Non-pigmented ciliary epithelial cell (primary cell): ENCODE measurements around the gene WDR48.

Experiments used
- DNase-seq: peaks from one replicate; pipeline ENCODE4 v3.0.0-alpha.2; 2010; ENCODE audit warnings: low read depth

The WDR48 gene

GRCh38 chr3:39124876-39125840 is 73.3 kb downstream of the WDR48 start:
- no peak for DNase-seq

DNA sequence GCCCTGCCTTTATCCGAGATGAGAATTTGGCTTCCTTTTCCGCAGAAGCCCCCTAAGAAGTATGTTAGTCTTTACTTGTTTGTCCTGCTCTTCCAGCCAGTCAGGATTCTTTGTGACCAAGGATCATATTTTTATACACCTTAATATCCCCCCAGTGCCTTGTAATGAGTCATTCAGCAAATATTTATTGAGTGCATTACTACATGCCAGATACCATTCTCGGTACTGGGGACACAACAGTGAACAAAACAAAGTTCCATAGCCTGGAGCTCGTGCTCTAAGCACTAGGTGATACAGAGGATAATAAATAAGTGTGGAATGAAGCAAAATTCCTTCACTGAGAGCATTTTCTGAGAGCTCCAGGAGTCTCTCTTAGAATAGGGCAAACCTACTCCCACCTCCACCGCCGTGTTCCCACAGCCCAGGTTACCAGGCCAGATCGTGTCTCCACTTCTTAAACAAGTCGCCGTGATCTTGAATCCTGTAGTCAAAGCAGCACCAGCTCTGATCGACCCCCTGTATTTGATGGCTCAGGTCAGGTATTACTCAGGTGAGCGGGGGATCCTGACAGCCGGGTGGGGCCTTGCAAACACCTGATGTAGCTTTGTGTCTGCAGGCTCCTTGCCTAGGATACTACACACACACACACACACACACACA is 74.2 kb downstream of the WDR48 start:
- DNase-seq, result no peak

DNA sequence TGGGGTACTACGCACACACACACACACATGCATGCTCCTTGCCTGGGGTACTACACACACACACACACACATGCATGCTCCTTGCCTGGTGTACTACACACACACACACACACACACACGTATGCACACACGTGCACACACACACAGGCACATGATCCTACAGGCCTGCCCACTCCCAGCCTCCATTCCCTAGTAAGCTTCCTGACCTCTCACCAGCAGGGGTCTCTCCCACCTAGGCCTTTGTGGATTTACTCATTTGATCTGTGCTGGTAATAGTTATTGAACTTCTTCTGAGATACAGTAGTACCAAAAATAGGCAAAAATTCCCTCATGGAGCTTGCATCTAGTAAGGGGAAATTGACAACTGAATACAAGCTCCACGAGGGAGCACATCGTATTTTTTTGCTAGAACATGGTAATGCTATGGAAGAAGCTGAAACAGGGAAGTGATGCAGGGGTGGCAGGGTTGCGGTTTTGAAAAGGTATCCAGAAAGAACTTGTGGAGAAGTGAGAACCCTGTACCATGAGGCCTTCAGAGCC is 74.8 kb downstream of the WDR48 start:
- DNase-seq, result no peak

DNA sequence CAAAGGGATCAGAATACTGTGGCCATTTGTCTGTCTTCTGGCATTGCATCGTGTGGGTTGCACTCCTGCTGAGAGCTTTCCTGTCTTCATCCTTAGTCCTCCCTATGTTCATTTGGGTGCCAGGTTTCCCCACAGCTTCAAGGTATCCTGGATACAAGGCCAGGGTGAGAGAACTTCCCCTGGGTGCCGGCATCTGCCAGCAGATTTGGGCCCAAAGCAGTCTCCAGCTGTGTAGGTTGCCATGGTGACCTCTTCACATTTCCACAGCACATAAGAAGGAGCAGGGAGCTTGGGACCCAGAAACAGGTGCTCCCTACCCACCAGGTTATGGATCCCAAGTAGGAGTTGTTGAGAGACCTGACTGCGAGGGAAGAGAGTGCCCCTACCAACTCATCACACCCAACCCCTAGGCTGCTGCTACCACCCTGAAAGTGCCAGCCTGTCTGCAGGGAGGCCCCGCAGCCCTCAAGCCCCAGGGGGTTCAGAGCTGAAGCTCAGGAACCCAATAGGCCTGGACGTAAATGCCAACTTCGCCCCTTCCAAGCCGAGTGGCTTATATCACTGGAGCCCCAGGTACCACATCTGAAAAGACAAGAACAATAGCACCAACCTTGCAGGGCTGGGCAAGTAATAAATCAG is 75.6 kb downstream of the WDR48 start:
- DNase-seq, result no peak

DNA sequence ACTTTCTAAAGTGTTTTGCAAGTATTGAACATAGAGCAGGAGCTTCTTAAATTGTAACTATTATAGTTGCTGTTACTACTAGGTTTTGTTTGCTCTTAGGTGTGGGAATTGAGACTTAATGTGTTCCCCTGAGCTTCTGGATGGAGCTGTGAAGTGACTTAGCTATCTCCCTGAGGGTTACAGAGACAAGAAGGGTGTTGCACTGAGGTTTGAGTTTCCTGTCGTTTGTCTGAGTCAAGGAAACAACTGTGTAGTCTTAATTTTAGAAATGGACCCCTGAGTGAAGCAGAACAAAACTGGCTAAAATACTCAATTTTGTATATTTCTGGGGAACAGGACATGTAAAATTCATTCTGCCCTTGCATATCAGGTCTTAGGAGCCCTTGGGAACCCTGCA is 76.1 kb downstream of the WDR48 start:
- DNase-seq, result no peak

DNA sequence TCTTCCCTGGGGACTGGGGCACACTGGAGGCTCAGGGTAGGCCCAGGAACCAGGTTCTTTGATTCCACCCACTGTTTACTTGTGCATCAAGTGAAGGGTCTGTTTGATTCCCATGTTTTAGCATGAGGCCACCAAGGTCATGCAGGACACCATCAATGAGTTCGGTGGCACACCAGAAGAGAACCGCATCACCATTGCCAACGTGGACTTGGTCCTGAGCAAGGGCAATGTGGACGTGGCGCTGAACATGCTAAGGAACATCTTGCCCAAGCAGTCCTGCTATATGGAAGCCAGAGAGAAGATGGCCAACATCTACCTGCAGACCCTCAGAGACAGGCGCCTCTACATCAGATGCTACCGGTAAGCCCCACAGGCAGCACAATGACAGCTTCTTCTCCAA is 77.1 kb downstream of the WDR48 start:
- DNase-seq, result no peak

- DNase-seq, result no peak
These were observed 78.2 kb downstream of the WDR48 start for GRCh38 chr3:39130026-39130425.

GRCh38 chr3:39130693-39131265 is 79.0 kb downstream of the WDR48 start:
- no peak for DNase-seq

DNA sequence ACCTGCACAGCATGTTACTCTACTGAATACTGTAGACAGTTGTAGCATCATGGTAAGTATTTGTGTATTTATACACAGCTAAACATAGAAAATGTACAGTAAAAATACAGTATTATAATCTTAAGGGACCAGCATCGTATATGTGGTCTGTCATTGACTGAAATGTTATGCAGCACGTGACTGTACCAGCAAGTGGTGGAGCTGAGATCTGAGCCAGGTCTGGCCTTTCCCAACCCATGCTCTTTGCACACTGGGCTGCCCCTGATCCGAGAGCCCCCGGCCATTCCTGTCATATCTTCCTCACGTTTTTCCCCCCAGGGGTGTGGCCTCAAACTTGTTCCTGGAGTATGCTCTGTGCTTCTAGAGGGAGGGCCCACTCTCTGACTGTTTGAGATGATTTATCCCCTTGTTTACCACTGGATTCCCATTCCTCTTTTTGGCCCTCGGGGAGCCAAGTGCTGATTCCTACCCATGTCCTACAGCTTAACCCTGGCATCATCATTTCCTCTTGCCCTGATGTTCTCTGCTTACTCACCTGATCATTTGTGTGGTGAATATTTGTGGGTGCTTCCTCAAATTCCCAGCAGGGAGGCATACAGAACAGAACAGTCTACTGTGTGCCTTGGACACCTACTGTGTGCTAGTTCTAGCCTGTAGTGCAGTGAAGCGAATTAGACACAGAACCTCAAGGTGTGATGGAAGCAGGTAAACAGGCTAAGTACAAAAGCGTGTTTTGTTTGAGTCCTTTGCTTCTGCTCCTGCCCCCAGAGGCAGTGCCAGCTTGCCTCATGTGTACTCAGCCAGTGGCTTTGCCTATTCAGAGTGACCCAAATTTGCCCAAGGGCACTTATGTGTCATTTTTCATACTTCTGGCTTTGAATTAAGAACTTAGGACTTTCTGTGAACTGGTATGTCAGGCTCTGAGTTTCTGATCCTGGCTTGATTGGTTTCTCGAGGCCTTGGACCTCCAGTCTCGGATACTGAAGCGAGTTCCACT is 80.6 kb downstream of the WDR48 start:
- DNase-seq, result no peak

GRCh38 chr3:39133093-39133490 is 81.3 kb downstream of the WDR48 start:
- no peak for DNase-seq

GRCh38 chr3:39133822-39134221 is 82.0 kb downstream of the WDR48 start:
- no peak for DNase-seq

DNA sequence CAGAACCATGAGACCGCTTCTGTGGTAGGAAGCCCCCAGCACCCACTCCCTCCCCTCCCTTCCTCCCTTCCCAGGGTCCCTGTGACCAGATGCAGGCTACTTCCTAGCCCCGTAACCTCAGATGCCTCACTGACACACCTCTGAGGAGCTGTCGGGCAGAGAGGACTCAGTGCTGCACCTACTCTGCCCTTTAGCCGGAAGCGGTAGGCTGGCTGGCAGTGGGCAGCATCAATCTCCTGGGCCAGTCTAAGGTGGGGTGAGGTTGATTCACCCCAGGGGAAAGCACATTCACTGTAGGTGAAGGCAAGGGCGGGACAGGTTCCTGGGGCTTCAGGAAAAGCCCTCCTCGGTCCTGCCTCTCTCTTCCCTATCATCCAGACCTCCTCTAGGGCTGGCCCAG is 82.5 kb downstream of the WDR48 start:
- no peak for DNase-seq

- DNase-seq, result no peak
These were observed 83.5 kb downstream of the WDR48 start for GRCh38 chr3:39135170-39135805.

DNA sequence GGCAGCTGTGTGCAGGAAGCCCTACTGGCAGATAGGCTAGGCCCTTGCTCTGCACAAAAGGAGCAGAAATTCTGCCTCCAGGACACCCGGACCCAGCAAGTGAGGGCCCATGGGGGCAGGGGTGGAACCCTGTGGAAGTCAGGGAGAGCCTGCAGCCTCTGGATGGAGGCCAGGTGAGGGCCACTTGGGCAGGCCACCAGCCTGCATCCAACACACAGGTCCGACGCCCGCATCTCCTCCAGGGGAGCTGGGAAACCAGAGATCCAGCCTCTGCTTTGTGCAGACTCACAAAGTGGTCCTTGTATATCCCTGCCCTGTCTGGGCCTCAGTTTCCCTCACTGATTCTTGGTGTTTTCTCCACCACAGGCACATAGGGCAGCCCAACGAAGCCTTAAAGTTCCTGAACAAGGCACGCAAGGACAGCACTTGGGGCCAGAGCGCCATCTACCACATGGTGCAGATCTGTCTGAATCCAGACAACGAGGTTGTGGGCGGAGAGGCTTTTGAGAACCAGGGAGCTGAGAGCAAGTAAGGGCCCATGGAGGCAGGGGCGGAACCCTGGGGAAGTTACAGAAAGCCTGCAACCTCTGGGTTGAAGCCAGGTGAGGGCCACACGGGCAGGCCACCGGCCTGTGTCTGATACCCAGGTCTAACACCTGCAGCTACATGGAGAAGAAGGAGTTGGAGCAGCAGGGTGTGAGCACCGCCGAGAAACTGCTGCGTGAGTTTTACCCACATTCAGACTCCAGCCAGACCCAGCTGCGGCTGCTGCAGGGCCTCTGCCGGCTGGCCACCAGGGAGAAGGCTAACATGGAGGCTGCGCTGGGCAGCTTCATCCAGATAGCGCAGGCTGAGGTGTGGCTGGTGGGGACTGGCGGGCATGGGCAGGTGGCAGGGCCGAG is 85.0 kb downstream of the WDR48 start:
- no peak for DNase-seq

- DNase-seq, result no peak
These were observed 85.7 kb downstream of the WDR48 start for GRCh38 chr3:39137435-39137936.

DNA sequence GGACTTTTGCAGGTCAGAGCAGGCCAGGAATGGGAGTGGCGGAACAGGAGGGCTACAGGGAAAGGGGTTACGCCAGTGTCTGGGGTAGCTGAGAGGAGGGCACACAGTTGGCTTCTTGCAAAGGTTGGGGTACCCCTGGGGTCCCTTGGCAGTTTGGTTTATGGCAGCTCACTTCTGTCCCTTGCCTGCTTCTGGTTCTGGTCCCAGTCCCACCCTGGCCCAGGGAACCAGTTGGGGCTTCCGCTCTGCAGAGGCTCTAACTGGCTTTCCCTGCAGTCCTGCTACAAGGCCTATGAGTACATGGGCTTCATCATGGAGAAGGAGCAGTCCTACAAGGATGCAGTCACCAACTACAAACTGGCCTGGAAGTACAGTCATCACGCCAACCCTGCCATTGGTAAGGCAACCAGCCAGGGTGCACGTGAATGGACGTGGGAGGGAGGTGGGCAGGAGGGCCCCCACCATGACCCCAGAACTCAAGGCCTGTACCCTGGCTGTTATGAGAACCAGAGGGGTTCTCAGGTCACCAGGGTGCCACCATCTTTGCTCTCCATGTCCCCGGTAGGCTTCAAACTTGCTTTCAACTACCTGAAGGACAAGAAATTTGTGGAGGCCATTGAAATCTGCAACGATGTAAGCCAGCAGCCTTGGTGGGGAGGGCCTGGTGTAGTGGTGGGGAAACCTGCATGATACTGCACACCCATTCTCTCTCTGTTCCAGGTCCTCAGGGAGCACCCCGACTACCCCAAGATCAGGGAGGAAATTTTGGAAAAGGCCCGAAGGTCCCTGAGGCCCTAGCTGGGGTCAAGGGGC is 86.4 kb downstream of the WDR48 start:
- DNase-seq, result no peak

DNA sequence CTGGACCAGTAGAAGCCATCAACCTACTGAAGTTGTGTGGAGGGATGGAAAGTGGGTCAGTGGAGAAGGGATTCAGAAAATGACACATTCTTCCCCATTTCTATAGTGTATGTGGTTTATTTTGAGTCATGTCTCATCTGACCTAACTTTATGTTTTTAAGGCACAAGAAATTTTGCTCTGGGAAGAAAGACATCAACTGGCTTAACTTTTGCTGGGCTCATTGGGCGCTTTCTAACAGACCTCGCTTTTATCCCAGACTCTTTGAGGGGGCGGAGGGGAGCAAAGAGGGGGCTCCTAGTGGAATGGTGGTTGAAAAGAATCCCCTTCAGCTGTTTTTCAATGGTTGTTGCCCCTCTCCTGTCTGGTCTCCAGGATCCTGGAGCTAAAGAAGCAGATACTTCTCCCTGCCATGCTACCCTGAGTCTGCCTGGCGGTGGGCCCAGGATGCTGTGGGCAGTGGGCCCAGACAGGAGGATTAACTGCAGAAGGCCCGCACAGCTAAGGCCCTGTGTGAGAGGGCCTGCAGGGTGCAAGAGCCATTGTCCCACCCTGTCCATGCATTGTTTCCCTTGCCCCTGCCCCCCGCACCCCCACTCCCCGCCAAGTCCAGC is 87.1 kb downstream of the WDR48 start:
- no peak for DNase-seq

GRCh38 chr3:39139442-39139841 is 87.6 kb downstream of the WDR48 start:
- DNase-seq, result no peak
